Body of pancreas (tissue), 4 donors: ENCODE measurements around the gene MFAP1.

Experiments used
- POLR2A ChIP-seq, 3 donors: fragments of 450-650 bp; IDR thresholded peaks; one replicate each; pipeline ENCODE4 v1.6.1; 2016; ENCODE audit warnings: antibody characterized with exemption in 3 of 3, mild to moderate bottlenecking in 2 of 3
- TF ChIP-seq, protein P1 (sequence below), 7 experiments: fragments of 450-650 bp in 4 of 7; fragments of 200-600 bp in 3 of 7; sonication (generic) in 3 of 7; IDR thresholded peaks; one replicate each; pipeline ENCODE4 v1.5.1; 2016 to 2019; ENCODE audit warnings: antibody characterized with exemption in 7 of 7

DNA sequence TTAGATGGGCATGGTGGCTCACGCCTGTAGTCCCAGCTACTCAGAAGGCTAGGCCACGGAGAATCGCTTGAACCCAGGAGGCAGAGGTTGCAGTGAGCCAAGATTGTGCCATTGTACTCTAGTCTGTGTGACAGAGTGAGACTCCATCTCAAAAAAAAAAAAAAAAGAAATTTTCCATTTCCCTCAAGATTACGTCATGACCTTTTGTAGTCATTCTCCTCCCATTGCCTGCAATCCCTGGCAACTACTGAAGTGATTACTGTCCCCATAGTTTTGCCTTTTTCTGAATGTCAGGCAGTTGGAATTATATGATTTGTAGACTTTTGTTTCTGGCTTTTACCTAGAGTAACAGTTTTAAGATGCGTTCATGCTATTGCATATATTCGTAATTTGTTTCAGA is 30.3 kb upstream of the MFAP1 start:
- TF ChIP-seq, protein P1, sequence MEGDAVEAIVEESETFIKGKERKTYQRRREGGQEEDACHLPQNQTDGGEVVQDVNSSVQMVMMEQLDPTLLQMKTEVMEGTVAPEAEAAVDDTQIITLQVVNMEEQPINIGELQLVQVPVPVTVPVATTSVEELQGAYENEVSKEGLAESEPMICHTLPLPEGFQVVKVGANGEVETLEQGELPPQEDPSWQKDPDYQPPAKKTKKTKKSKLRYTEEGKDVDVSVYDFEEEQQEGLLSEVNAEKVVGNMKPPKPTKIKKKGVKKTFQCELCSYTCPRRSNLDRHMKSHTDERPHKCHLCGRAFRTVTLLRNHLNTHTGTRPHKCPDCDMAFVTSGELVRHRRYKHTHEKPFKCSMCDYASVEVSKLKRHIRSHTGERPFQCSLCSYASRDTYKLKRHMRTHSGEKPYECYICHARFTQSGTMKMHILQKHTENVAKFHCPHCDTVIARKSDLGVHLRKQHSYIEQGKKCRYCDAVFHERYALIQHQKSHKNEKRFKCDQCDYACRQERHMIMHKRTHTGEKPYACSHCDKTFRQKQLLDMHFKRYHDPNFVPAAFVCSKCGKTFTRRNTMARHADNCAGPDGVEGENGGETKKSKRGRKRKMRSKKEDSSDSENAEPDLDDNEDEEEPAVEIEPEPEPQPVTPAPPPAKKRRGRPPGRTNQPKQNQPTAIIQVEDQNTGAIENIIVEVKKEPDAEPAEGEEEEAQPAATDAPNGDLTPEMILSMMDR (IDR thresholded peaks at IDR 0.05), result no peak
- TF ChIP-seq POLR2A (IDR thresholded peaks at IDR 0.05), result no peak
